GM12878 (cell line): ENCODE data around the gene NKAIN2.

Experiments used
- BHLHE40 ChIP-seq, 2 experiments: fragments of 450-650 bp in 1 of 2; IDR thresholded peaks; 2 replicates each; pipeline ENCODE4 v1.6.1; 2011 to 2017; ENCODE audit warnings: low read depth in 2 of 2, borderline replicate concordance in 1 of 2, improper control_type of control experiment in 1 of 2, low read length in 1 of 2, mild to moderate bottlenecking in 1 of 2
- CTCF ChIP-seq, 3 experiments: IDR thresholded peaks in 2 of 3; conservative IDR thresholded peaks in 1 of 3; 2 replicates each; pipeline ENCODE4 v1.5.1; 2011; ENCODE audit warnings: low read depth in 3 of 3, low read length in 3 of 3, mild to moderate bottlenecking in 3 of 3, control low read depth in 2 of 3, moderate library complexity in 2 of 3, inconsistent platforms in 1 of 3, mixed read lengths in 1 of 3; ENCODE audit not compliant: control insufficient read depth in 2 of 3, insufficient read depth in 1 of 3; ENCODE audit errors: extremely low read depth in 1 of 3
- EP300 ChIP-seq, 2 experiments: fragments of 150-350 bp in 1 of 2; IDR thresholded peaks; 2 replicates each; pipeline ENCODE4 v1.6.1; 2011 to 2012; ENCODE audit warnings: low read depth in 2 of 2, low read length in 2 of 2, borderline replicate concordance in 1 of 2, improper control_type of control experiment in 1 of 2, inconsistent platforms in 1 of 2; ENCODE audit not compliant: control insufficient read depth in 1 of 2
- HDAC6 ChIP-seq: fragments of 200-600 bp; sonication (generic); IDR thresholded peaks from one replicate; pipeline ENCODE4 v1.8.0; 2017; ENCODE audit warnings: antibody characterized with exemption; ENCODE audit not compliant: unreplicated experiment
- RAD21 ChIP-seq: IDR thresholded peaks from 2 replicates; pipeline ENCODE4 v1.6.1; 2011; ENCODE audit warnings: mild to moderate bottlenecking, low read depth, low read length, moderate library complexity; ENCODE audit not compliant: insufficient read depth
- SUZ12 ChIP-seq: fragments of 200-600 bp; sonication (generic); IDR thresholded peaks from one replicate; pipeline ENCODE4 v1.6.1; 2018; ENCODE audit warnings: antibody characterized with exemption, mild to moderate bottlenecking; ENCODE audit not compliant: unreplicated experiment
- TAF1 ChIP-seq: IDR thresholded peaks from 2 replicates; pipeline ENCODE4 v1.6.1; 2011; ENCODE audit warnings: mild to moderate bottlenecking, low read depth, low read length, borderline replicate concordance
- ZSCAN29 ChIP-seq: fragments of 450-650 bp; IDR thresholded peaks from 2 replicates; pipeline ENCODE4 v1.6.1; 2017; ENCODE audit warnings: mild to moderate bottlenecking, moderate library complexity

GRCh38 chr6:124494956-124495664 is 691.4 kb downstream of the NKAIN2 start:
- TF ChIP-seq EP300 (IDR thresholded peaks at IDR 0.05; ENCODE audit: borderline replicate concordance in 1 of 2, control insufficient read depth in 1 of 2, low read depth in 2 of 2, low read length in 2 of 2) (no peak), BHLHE40 (IDR thresholded peaks at IDR 0.05; ENCODE audit: borderline replicate concordance in 1 of 2, low read depth in 2 of 2, low read length in 1 of 2) (no peak), CTCF (IDR thresholded peaks at IDR 0.05 in 2 of 3, conservative IDR thresholded peaks at IDR 0.05 in 1 of 3; ENCODE audit: control insufficient read depth in 2 of 3, extremely low read depth in 1 of 3, insufficient read depth in 1 of 3, low read depth in 3 of 3, low read length in 3 of 3) (no peak), TAF1 (no peak), HDAC6 (no peak), SUZ12 (no peak), ZSCAN29 (no peak), RAD21 (no peak)
